ENCODE measurements around the gene CFAP100. TPM values are rescaled to one million over a fixed set of nuclear protein-coding genes. Genes with fewer than 3 reads are reported as not detected.

The CFAP100 gene
- total RNA-seq, 1 experiment from 2014 or later, result not detected

- ChIA-PET POLR2A (no interaction called here), CTCF (no interaction called here), RAD21 (ENCODE audit: low non-redundant PET in 1 of 2, low total read pairs in 2 of 2, uncharacterized antibody in 2 of 2, unreplicated experiment in 2 of 2) (no interaction called here)
- no peak overlapping the region for H3K27ac ChIP-seq (ENCODE audit: low read depth, low read length)
- DNase-seq (ENCODE audit: low read depth, low spot score), result no peak
- H3K4me1 ChIP-seq (ENCODE audit: control insufficient read depth in 1 of 2, insufficient read depth in 2 of 2, low read length in 2 of 2), result peaks cover 0 to 7% of the 10 kb centered on the region in 2 experiments; a peak in 1 of 4 replicates
- no peaks in the 10 kb centered on the region for H3K79me2 ChIP-seq (ENCODE audit: insufficient read depth, low read length)
- H2AFZ ChIP-seq (ENCODE audit: low read depth, low read length, poor library complexity, severe bottlenecking), result no peak overlapping the region
- ATAC-seq, result no peak
- TF ChIP-seq ATF3 (IDR thresholded peaks at IDR 0.05) (no peak), MAX (IDR thresholded peaks at IDR 0.05) (no peak), POLR2A (IDR thresholded peaks at IDR 0.05; ENCODE audit: borderline replicate concordance, extremely low read depth, insufficient read depth, insufficient read length) (no peak)
- no peaks in the 10 kb centered on the region for H3K27me3 ChIP-seq (ENCODE audit: insufficient read depth, low read length)
- no peaks in the 10 kb centered on the region for H3K9me3 ChIP-seq (ENCODE audit: control insufficient read depth in 1 of 2, insufficient read depth in 1 of 2, low read depth in 1 of 2, low read length in 2 of 2)
- no peak overlapping the region for H3K4me3 ChIP-seq (replicated peaks in 1 of 2; ENCODE audit: low read depth in 1 of 2, low read length in 2 of 2)
- H3K9me2 ChIP-seq (ENCODE audit: insufficient read depth), result no peaks in the 10 kb centered on the region
- no TSS peak for BruUV-seq (replicated peaks)
- H3K9ac ChIP-seq (ENCODE audit: low read length), result no peak overlapping the region
- H4K20me1 ChIP-seq (ENCODE audit: insufficient read depth), result no peaks in the 10 kb centered on the region
- H3K36me3 ChIP-seq (ENCODE audit: control insufficient read depth in 1 of 2, insufficient read depth in 2 of 2, low read length in 2 of 2), result peaks cover 0 to 5% of the 10 kb centered on the region in 2 experiments; a peak in 2 of 4 replicates
- no peak overlapping the region for H3K4me2 ChIP-seq (ENCODE audit: low read length)
- intact Hi-C loops (cut with micrococcal nuclease), result no loop called here
Measured at GRCh38 chr3:126436826-126437717, 42.4 kb downstream of the CFAP100 start.

GRCh38 chr3:126438186-126438585 lies 43.5 kb downstream of the CFAP100 start:
- intact Hi-C loops (cut with micrococcal nuclease), result no loop called here
- Histone ChIP-seq H3K9ac (ENCODE audit: low read length) (no peak overlapping the region), H3K4me2 (ENCODE audit: low read length) (no peak overlapping the region), H3K9me2 (ENCODE audit: insufficient read depth) (no peaks in the 10 kb centered on the region), H3K9me3 (ENCODE audit: control insufficient read depth in 1 of 2, insufficient read depth in 1 of 2, low read depth in 1 of 2, low read length in 2 of 2) (no peaks in the 10 kb centered on the region), H3K4me1 (ENCODE audit: control insufficient read depth in 1 of 2, insufficient read depth in 2 of 2, low read length in 2 of 2) (no peaks in the 10 kb centered on the region), H3K27ac (ENCODE audit: low read depth, low read length) (no peak overlapping the region), H3K27me3 (ENCODE audit: insufficient read depth, low read length) (no peaks in the 10 kb centered on the region), H3K36me3 (ENCODE audit: control insufficient read depth in 1 of 2, insufficient read depth in 2 of 2, low read length in 2 of 2) (peaks cover 0 to 7% of the 10 kb centered on the region in 2 experiments; a peak in 2 of 4 replicates), H2AFZ (ENCODE audit: low read depth, low read length, poor library complexity, severe bottlenecking) (no peak overlapping the region), H3K4me3 (replicated peaks in 1 of 2; ENCODE audit: low read depth in 1 of 2, low read length in 2 of 2) (no peak overlapping the region), H3K79me2 (ENCODE audit: insufficient read depth, low read length) (no peaks in the 10 kb centered on the region), H4K20me1 (ENCODE audit: insufficient read depth) (no peaks in the 10 kb centered on the region)
- ChIA-PET POLR2A (no interaction called here), RAD21 (ENCODE audit: low non-redundant PET in 1 of 2, low total read pairs in 2 of 2, uncharacterized antibody in 2 of 2, unreplicated experiment in 2 of 2) (no interaction called here), CTCF (no interaction called here)
- DNase-seq (ENCODE audit: low read depth, low spot score) (no peak), ATAC-seq (no peak)
- no TSS peak for BruUV-seq (replicated peaks)
- TF ChIP-seq ZBTB33 (IDR thresholded peaks at IDR 0.05; ENCODE audit: extremely low read depth, insufficient replicate concordance, low read length) (no peak), POLR2A (IDR thresholded peaks at IDR 0.05; ENCODE audit: borderline replicate concordance, extremely low read depth, insufficient read depth, insufficient read length) (no peak), FOSL1 (IDR thresholded peaks at IDR 0.05; ENCODE audit: low read depth) (no peak), CEBPB (IDR thresholded peaks at IDR 0.05; ENCODE audit: low read depth) (no peak), POLR2AphosphoS5 (IDR thresholded peaks at IDR 0.05; ENCODE audit: low read depth, low read length) (no peak), YY1 (IDR thresholded peaks at IDR 0.05; ENCODE audit: extremely low read depth, insufficient replicate concordance, low read depth, low read length) (no peak), MAX (IDR thresholded peaks at IDR 0.05) (no peak), REST (IDR thresholded peaks at IDR 0.05; ENCODE audit: low read depth) (no peak), EZH2phosphoT487 (IDR thresholded peaks at IDR 0.05; ENCODE audit: borderline replicate concordance) (no peak), SP1 (IDR thresholded peaks at IDR 0.05; ENCODE audit: low read depth) (no peak), ATF3 (IDR thresholded peaks at IDR 0.05) (no peak)
